GM18519 (cell line): Measurements from ENCODE around the gene RNU2-63P.
"Not testable (repeated sequence)": the region's sequence is repeated elsewhere in the genome, so short reads cannot be mapped to it uniquely, and the experiment has no call there.

ENCODE experiments used
- ATAC-seq: cut with Tn5 transposase; IDR thresholded peaks from one replicate; pipeline ENCODE4 v1.9.1; 2021; ENCODE audit warnings: mild to moderate bottlenecking, moderate library complexity; ENCODE audit not compliant: unreplicated experiment, low FRiP score

The RNU2-63P gene

GRCh38 chr2:88032070-88032702, 15.8 kb upstream of the RNU2-63P start:
- ATAC-seq: no peak

- ATAC-seq: no peak
Observed at GRCh38 chr2:88028931-88029330, 12.6 kb upstream of the RNU2-63P start.

- ATAC-seq: no peak
Observed at GRCh38 chr2:88027697-88028389, 11.5 kb upstream of the RNU2-63P start.

DNA sequence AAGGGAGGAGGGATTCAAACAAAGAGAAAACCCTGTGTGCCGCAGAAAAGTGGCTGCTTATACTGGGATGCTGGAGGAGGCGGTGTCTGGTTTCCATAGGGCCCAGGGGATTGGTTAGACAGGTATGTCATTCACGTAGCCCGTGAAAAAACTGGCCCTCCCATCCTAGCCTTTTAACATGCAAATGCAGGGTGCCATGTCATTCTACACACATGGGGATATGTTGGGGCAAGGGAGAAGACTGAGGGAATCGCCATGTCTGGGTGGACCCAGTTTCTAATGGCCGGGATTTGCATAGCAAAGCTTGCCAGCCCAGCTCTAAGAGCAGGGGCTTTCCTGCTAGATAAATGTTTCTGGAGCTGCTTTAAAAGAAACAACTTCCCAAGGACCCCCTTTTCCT, 8.2 kb upstream of the RNU2-63P start:
- ATAC-seq: no peak

DNA sequence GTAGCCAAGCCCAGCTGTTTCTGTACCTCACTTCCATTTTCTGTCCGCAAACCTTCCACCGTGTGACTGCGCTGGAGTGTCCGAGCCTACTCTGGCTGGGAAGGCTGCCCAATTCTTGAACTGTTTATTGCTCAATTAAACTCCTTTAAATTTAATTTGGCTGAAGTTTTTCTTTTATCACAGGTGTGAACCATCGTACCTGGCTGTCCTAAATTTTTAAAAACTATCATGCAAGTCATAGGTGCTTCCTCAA, 6.2 kb upstream of the RNU2-63P start:
- no peak for ATAC-seq

- no peak for ATAC-seq
Observed at GRCh38 chr2:88019985-88020384, 3.6 kb upstream of the RNU2-63P start.

- no peak for ATAC-seq
Observed at GRCh38 chr2:88018909-88019308, 2.6 kb upstream of the RNU2-63P start.

DNA sequence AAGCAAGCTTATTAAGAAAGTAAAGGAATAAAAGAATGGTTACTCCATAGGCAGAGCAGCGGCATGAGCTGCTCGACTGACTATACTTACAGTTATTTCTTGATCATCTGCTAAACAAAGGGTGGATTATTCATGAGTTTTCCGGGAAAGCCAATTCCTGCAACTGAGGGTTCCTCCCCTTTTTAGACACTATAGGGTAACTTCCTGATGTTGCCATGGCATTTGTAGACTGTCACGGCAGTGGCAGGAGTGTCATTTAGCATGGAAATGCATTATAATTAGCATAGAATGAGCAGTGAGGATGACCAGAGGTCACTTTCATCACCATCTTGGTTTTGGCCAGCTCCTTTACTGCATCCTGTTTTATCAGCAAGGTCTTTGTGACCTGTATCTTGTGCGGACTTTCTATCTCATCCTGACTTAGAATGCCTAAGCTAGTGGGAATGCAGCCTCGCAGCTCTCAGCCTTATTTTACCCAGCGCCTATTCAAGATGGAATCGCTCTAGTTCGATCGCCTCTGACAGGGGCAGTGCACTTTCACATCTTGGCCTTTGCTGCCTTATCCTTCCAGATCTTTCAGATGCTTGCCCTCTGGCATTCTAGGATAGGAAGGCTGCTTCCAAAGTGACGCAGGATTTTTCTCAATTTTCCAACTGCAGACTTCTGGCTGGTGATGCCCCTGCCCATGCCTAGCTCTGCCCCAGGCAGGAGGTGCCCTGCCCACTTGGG, 1.9 kb upstream of the RNU2-63P start:
- ATAC-seq: not testable (repeated sequence)

GRCh38 chr2:88017780-88018038, 1.4 kb upstream of the RNU2-63P start:
- not testable (repeated sequence) for ATAC-seq

GRCh38 chr2:88016960-88017779, 823 bp upstream of the RNU2-63P start:
- peak; percentile 37 for ATAC-seq

DNA sequence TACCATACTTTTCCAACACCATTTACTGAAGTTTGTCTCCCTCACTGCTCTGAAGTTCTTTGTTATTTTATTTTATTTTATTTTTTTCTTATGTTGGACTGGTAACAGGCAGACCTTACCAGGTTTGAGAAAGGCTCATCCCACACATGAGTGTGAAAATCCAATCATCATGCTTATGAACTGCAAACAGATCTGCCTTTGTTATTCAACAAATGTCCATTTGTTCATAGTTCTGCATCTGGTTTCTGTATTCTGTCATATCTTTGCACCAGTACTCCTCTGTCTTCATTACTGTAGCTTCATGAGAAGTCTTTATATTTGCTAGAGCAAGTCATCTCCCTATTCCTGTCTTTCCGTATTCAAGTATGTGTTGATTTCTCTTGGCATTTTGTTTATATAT, 5.3 kb downstream of the RNU2-63P start:
- no peak for ATAC-seq

- ATAC-seq: no peak
Observed at GRCh38 chr2:88010136-88010535, 6.2 kb downstream of the RNU2-63P start.

- no peak for ATAC-seq
Observed at GRCh38 chr2:88006912-88007439, 9.4 kb downstream of the RNU2-63P start.

- ATAC-seq: no peak
Observed at GRCh38 chr2:88005776-88006175, 10.6 kb downstream of the RNU2-63P start.

- no peak for ATAC-seq
Observed at GRCh38 chr2:88003074-88003755, 13.1 kb downstream of the RNU2-63P start.

- no peak for ATAC-seq
Observed at GRCh38 chr2:88002359-88002707, 14.0 kb downstream of the RNU2-63P start.

- not testable (repeated sequence) for ATAC-seq
Observed at GRCh38 chr2:88000474-88000873, 15.9 kb downstream of the RNU2-63P start.

DNA sequence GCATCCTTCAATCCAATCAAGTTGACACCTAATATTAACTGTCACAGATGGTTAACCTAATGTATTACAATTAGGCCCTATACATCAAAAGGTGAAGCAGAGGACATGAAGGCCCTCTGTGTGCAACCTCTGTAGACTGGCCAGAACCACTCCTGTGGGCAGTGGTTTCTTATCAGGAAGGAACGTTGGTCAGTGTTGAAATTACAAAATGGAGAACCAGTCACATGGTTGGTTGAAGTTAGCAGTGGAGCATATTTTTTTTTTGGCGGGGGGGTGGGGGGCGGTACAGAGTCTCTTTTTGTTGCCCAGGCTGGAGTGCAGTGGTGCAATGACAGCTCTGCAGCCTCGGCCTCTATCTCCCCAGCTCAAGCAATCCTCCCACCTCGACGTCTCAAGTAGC, 19.8 kb downstream of the RNU2-63P start:
- no peak for ATAC-seq

GRCh38 chr2:87995756-87996155, 20.6 kb downstream of the RNU2-63P start:
- ATAC-seq: no peak

- not testable (repeated sequence) for ATAC-seq
Observed at GRCh38 chr2:87994304-87994850, 22.0 kb downstream of the RNU2-63P start.
